GM21360 (cell line): ENCODE data around the gene TOMM7.
"Not testable (repeated sequence)": the region's sequence is repeated elsewhere in the genome, so short reads cannot be mapped to it uniquely, and the experiment has no call there.

Experiments used
- ATAC-seq: cut with Tn5 transposase; IDR thresholded peaks from one replicate; pipeline ENCODE4 v1.9.1; 2021; ENCODE audit warnings: mild to moderate bottlenecking, moderate library complexity; ENCODE audit not compliant: unreplicated experiment

The TOMM7 gene

GRCh38 chr7:22790640-22791039 lies 32.0 kb downstream of the TOMM7 start:
- ATAC-seq, result not testable (repeated sequence)

- ATAC-seq, result no peak
Measured at GRCh38 chr7:22787951-22788350, 34.7 kb downstream of the TOMM7 start.

- ATAC-seq, result no peak
Measured at GRCh38 chr7:22786290-22786932, 36.2 kb downstream of the TOMM7 start.

- ATAC-seq, result no peak
Measured at GRCh38 chr7:22784346-22784745, 38.3 kb downstream of the TOMM7 start.

GRCh38 chr7:22783421-22783820 lies 39.2 kb downstream of the TOMM7 start:
- no peak for ATAC-seq

GRCh38 chr7:22782616-22783232 lies 39.9 kb downstream of the TOMM7 start:
- peak; percentile 52 for ATAC-seq

GRCh38 chr7:22781230-22781711 lies 41.4 kb downstream of the TOMM7 start:
- no peak for ATAC-seq

- ATAC-seq, result not testable (repeated sequence)
Measured at GRCh38 chr7:22779730-22780323, 42.8 kb downstream of the TOMM7 start.

GRCh38 chr7:22776964-22777363 lies 45.7 kb downstream of the TOMM7 start:
- no peak for ATAC-seq

- ATAC-seq, result no peak
Measured at GRCh38 chr7:22772885-22773284, 49.8 kb downstream of the TOMM7 start.

- no peak for ATAC-seq
Measured at GRCh38 chr7:22771872-22772228, 50.8 kb downstream of the TOMM7 start.

GRCh38 chr7:22771194-22771871 lies 51.3 kb downstream of the TOMM7 start:
- no peak for ATAC-seq

GRCh38 chr7:22765609-22766008 lies 57.0 kb downstream of the TOMM7 start:
- no peak for ATAC-seq
